ENCODE data around the gene UBA52.
"Not testable (repeated sequence)": the region's sequence is repeated elsewhere in the genome, so short reads cannot be mapped to it uniquely, and the experiment has no call there.

DNA sequence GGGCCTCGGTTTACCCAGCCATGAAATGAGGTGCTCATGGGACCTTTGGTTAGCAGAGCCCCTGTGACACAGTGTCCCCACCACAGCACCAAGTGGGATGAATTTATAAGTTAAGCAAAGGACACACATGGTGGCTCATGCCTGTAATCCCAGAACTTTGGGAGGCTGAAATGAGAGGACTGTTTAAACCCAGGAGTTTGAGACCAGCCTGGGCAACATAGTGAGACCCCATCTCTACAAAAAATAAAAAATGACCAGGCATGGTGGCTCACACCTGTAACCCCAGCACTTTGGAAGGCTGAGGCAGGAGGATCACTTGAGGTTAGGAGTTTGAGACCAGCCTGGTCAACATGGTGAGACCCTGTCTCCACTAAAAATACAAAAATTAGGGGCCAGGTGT, 31.5 kb upstream of the UBA52 start:
- TF ChIP-seq CTCF, POLR2A (IDR thresholded peaks at IDR 0.05): not testable (repeated sequence)
